Measurements from ENCODE around the gene DCAF4.

DNA sequence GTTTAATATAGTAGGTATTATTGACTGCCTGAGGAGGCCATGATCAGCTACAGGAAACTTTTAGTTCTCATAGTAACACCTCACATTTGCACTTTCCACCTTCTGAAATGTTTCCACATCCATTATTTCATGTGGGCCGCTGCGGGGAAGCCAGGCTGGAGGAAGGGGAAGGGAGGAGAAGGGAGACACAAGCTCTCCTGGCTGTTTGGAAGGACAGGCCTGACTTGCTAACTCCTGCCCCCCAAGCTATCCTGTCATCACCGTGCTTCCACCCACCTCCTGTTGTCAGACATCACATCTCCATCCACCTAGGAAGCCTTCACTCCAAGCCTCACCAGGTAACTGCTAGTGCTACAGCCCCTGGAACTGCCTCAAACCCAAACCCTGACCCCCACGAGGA is 41.9 kb upstream of the DCAF4 start:
- no peak for TF ChIP-seq EZH2 (IDR thresholded peaks at IDR 0.05; ENCODE audit: borderline replicate concordance, insufficient read depth, low read length, poor library complexity, severe bottlenecking)
- no peak for TF ChIP-seq CTCF (IDR thresholded peaks at IDR 0.05; ENCODE audit: poor library complexity, severe bottlenecking)
- no peak for TF ChIP-seq EP300 (conservative IDR thresholded peaks at IDR 0.05; ENCODE audit: poor library complexity, severe bottlenecking)
- TF ChIP-seq POLR2AphosphoS5 (IDR thresholded peaks at IDR 0.05), result no peak
- no peak for TF ChIP-seq TAF1 (IDR thresholded peaks at IDR 0.05; ENCODE audit: low read depth)
- TF ChIP-seq REST (IDR thresholded peaks at IDR 0.05; ENCODE audit: borderline replicate concordance), result no peak

All from neural cell (in vitro differentiated cells).